GM19324 (cell line): ENCODE data around the gene TAF4.

Experiments used
- ATAC-seq: cut with Tn5 transposase; IDR thresholded peaks from one replicate; pipeline ENCODE4 v1.9.1; 2021; ENCODE audit warnings: mild to moderate bottlenecking, moderate library complexity; ENCODE audit not compliant: unreplicated experiment, low FRiP score

TAF4 gene

DNA sequence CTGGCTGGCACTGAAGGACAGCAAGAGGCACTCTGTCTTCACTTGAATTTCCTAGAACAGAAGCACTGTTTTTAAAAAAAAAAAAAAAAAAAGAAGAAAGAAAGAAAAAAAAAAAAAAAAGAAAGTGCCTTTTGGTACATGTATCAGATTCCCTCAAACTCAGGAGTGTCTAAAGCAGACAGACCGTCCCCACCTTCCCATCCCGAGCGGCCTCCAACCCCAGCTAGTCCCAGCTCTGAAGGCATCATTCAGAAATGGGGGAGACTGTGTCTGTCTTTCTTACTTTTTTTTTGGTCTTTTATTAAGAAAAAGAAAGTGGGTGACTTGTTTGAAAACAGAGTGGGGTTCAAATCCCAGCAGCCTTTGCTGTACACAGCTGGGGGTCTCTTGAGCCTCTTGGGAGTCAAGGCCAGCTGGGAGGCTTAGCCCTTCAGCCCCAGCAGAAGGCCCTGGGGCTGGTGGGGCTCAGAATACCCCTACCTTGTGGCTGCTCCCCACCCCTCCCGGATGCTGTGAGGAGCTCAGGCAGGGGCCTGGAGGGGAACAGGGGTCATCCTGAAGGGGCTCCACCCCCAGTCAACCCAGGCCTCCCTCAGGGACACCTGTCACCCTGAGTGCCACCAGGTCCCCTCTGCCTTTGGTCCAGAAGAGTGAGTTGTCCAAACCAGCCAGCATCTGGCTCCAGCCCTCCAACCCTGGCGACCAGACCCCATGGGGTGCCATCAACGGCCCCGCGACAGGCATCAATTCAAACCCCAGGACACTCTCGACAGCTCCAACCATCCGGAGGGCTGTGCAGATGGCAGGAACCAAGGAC, 128.3 kb downstream of the TAF4 start:
- ATAC-seq: no peak

DNA sequence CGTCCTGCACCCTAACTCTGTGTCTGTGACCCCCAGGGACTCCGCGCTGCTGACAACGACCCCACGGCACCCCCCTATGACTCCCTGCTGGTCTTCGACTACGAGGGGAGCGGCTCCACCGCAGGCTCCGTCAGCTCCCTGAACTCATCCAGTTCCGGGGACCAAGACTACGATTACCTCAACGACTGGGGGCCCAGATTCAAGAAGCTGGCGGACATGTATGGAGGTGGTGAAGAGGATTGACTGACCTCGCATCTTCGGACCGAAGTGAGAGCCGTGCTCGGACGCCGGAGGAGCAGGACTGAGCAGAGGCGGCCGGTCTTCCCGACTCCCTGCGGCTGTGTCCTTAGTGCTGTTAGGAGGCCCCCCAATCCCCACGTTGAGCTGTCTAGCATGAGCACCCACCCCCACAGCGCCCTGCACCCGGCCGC, 129.0 kb downstream of the TAF4 start:
- no peak for ATAC-seq

GRCh38 chr20:61935926-61936700, 129.6 kb downstream of the TAF4 start:
- ATAC-seq: no peak

GRCh38 chr20:61934716-61935530, 130.8 kb downstream of the TAF4 start:
- ATAC-seq: no peak

DNA sequence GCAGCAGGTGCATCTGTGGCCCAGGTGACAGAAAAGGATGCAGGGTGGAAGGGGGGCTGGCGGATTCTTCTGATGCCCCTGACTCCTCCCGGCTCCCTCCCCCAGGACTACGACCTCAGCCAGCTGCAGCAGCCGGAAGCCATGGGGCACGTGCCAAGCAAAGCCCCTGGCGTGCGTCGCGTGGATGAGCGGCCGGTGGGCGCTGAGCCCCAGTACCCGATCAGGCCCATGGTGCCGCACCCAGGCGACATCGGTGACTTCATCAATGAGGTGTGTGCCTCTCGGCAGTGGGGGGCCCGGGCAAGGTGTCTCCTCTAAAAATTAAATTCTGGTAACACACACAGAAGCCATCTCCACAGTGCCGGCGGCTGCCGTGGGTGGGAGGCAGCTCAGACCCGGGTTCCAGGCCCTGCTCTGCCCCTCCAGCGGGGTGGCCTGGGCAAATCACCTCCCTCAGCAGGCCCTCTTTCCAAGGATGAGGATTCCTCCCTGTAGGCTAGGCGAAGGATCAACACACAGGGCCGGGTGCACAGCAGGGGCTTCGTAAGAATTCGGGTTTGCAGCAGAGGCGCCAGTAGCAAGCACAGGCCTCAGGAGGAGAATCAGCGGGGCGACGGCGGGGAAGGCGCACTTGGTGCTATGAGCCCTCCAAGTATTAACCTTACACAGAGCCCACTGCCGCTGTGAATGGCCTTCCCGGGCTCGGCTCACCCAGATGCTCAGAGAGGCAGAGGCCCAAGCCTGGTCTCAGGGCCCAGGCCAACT, 131.5 kb downstream of the TAF4 start:
- no peak for ATAC-seq

- ATAC-seq: no peak
Measured at GRCh38 chr20:61933481-61933950, 132.2 kb downstream of the TAF4 start.

DNA sequence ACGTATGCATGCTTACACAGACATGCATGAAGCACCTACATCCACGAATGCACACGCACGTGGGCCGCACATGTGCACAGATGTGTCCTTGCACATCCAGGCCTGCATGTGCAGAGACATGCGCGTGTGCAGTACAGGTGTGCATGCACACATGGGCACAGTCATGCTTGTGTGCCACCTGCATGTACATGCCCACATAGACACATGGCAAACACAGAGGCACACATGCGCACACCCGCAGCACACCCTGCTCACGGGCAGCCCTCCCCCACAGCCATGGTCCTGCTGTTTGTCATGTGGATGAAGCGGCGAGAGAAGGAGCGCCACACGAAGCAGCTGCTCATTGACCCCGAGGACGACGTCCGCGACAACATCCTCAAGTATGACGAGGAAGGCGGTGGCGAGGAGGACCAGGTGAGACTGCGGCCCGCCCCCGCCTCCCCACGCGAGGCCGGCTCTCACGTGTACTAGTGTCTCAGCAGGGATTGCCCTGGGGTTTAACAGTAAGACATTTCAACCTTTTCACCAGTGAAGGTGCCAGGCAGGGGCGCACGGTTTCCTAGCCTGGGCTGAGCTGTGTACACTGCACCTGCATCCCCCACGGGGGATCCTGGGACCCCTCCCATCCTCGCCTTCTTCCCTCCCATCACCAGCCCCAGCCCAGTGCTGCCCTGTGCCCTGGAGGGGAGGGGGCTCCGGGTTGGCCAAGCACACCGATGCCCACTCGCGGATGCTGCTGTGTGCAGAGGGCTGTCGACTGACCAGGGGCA, 132.8 kb downstream of the TAF4 start:
- ATAC-seq: no peak

GRCh38 chr20:61932199-61932592, 133.5 kb downstream of the TAF4 start:
- ATAC-seq: no peak

GRCh38 chr20:61931476-61932198, 134.0 kb downstream of the TAF4 start:
- ATAC-seq: no peak

DNA sequence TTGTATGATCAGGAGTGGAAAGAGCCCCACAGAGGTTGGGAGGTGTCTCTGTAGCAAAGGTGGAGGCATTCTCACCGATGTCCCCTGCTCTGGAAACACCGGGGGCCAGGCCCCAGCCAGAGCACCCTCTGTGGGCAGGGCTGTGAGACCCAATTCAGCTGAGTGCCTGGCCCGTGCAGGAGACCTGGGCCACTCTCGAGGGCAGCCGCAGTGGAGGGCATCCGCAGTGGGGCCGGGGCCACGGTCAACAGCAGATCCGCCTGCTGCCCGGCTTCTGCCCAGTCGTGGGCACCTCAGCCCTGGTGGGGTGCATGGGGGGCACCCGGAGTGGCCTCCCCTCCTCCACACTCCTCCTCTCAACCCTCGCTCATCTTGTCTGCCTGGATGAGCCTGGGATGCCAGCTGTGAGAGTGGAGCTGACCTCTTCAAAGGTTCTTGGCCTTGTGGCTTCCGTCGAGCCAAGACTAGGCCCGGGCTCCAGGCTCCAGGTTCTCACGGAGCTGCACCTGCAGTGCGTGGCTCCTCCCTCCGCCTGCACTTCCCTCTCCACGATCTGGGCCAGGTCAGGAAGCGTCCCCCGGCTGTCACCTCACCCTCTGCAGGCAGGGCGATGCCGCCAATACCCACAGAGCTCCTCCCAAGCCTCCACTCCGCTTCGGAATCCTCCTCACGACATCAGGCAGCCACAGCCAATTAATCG, 134.8 kb downstream of the TAF4 start:
- ATAC-seq: no peak

- ATAC-seq: no peak
Measured at GRCh38 chr20:61929971-61930666, 135.6 kb downstream of the TAF4 start.

- ATAC-seq: no peak
Measured at GRCh38 chr20:61929561-61929960, 136.1 kb downstream of the TAF4 start.

DNA sequence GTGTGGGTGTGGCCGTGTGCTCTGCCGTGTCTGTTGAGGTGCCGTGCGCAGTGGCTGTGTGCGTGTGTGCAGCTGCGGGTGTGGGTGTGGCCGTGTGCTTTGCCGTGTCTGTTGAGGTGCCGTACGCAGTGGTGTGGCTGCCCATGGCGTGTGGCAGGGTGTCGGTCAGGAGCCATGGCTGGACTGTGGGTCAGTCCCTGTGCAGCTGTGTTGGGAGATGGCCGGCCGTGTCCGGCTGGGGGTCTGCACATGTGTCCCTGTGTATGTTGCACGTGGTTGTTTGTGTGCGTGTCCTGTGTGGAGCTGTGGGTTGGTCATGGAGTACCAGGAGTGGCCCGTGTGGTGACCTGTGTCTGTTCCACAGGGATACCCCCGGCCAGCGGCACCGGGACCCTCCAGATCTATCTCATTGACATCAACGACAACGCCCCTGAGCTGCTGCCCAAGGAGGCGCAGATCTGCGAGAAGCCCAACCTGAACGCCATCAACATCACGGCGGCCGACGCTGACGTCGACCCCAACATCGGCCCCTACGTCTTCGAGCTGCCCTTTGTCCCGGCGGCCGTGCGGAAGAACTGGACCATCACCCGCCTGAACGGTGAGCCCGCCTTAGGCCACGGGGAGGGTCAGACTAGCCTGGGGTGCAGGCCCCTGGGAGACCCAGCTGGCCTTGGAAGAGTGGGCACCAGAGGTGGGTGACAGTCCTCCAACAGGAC, 137.7 kb downstream of the TAF4 start:
- ATAC-seq: no peak

GRCh38 chr20:61927193-61927825, 138.4 kb downstream of the TAF4 start:
- ATAC-seq: no peak

GRCh38 chr20:61926796-61927192, 138.9 kb downstream of the TAF4 start:
- ATAC-seq: no peak

- ATAC-seq: no peak
Measured at GRCh38 chr20:61926253-61926613, 139.4 kb downstream of the TAF4 start.
